GOT3 (cell line): ENCODE results near the gene AP3S2.
"Not testable (repeated sequence)": the region's sequence is repeated elsewhere in the genome, so short reads cannot be mapped to it uniquely, and the experiment has no call there.

Experiments
- DNase-seq: peaks from one replicate; lab custom pipeline; 2025; ENCODE audit warnings: mixed read lengths; lab: John Stamatoyannopoulos, UW

Gene AP3S2

DNA sequence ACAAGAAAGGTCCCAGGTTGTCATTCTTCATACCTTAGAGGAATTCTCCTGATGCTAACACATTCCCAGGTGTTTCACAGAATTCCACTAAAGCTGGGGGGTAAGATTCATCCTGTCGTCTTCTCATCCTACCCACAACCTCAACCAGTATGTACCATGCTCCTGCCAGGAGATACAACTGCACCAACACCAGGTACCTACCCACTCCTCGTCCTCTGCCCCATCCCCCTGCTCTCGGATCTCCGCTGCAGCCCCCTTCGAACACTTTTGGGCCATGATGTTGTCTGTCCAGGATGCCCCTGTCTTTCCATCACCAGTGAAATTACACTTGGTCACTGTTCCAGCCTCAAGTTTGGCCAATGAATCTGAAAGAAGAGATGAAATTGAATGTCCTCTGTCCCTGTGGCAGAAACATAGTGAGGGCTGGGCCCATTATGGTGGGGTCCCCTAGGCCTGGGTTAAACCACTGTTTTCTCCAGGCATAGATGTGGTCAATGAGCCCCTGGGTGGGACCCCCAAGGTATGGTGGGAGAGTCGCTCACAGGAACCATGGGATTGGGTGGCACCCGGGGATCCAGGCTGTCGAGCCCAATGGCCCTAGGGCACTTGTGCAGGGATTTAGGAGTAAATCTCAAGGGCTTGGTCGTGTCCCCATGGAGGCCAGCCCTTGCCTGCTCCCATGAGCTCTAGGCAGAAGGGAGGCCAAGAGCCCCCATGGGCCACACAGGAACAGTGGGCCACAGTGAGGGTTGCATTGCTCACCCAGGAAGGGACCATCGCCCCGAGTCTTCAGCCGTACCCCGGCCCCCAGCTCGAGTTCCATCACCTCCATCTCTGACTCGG is 9.4 kb upstream of the AP3S2 start:
- no peak for DNase-seq

GRCh38 chr15:89900849-89901248 is 7.1 kb upstream of the AP3S2 start:
- no peak for DNase-seq

DNA sequence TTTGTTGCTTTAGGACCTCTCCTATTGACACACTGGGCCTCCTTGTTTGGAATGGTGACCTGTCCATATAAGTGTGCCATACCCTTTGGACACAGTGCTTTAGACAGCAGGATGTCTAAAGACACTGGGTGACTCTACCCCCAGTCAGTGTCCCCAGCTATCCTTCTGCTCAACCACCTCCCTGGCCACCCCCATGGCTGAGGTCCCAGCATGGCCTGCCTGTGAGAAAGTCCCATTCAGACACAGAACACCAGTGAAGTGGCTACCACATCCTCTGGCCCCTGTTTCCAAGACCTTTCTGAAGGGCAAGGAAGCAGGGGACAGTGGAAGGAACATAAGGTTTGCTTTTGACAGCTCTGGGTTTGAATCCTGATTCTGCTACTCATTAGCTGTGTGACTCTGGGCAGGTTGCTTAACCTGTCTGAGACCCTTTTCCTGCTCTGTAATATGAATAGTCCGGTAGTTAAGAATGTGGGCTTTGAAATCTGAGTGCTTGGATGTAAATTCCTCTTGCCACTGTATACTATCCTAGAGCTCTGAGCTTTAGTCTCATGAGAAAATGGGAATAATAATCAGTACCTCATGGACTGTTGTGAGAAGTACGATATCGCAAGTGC is 6.3 kb upstream of the AP3S2 start:
- no peak for DNase-seq

DNA sequence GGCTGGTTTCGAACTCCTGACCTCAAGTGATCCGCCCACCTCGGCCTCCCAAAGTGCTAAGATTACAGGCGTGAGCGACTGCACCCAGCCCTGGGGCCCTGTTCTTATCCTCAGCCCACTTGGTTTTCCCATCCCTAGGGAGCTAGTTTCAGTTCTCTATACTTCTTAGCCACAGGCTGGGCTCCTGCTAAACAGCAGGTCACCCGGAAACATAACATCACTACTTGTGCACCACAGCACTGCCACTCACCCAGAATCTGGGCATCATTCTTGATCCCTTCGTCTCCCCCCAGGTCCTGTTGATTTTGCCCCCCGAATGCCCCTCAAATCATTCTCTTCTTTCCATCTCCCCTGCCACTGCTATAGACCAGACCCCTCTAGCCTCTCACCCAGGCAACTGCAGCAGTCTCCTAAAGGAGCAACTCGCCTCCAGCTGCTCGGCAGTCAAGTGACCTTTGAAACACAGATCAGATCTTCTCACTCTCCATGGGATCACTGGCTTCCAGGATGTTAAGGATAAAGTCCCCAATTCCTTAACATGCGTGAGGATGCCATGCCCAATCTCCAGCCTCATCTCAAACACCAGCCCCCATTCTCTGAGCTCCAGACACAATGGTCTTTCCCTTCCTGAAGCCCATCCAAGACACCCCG is 5.6 kb upstream of the AP3S2 start:
- no peak for DNase-seq

GRCh38 chr15:89898614-89899294 is 5.0 kb upstream of the AP3S2 start:
- DNase-seq, result no peak

- no peak for DNase-seq
Observed at GRCh38 chr15:89898146-89898545, 4.4 kb upstream of the AP3S2 start.

DNA sequence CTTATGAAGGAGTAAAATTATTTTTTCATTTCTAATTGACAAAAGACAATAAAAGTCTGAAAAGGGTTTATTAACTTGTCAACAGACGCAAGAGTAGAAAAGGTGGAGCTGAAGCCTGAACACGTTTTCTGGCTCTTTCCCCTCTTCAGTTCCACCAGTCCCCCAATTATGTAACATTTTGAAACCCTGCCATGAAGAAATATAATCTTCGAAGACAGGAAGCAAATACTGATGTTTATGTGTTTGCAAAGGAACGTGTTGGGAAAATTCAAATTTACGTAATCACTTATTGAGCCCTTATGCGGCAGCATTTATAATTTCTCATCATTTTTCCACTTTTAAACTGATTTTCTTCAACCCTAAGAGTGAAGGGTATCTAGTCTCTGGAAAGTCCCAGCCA is 767 bp downstream of the AP3S2 start:
- no peak for DNase-seq

GRCh38 chr15:89888214-89888804 is 5.5 kb downstream of the AP3S2 start:
- DNase-seq, result no peak

- DNase-seq, result no peak
Observed at GRCh38 chr15:89885611-89886010, 8.2 kb downstream of the AP3S2 start.

DNA sequence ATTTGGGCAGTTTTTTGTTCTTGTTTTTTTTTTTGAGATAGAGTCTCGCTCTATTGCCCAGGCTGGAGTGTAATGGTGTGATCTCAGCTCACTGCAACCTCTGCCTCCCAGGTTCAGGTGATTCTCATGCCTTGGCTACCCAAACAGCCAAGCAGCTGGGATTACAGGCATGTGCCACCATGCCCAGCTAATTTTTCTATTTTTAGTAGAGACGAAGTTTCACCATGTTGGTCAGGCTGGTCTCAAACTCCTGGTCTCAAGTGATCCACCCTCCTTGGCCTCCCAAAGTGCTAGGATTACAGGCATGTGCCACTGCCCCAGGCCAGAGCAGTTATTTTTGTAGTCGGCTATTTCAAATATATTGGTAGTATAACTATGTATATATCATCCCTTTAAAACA is 8.6 kb downstream of the AP3S2 start:
- DNase-seq, result not testable (repeated sequence)

DNA sequence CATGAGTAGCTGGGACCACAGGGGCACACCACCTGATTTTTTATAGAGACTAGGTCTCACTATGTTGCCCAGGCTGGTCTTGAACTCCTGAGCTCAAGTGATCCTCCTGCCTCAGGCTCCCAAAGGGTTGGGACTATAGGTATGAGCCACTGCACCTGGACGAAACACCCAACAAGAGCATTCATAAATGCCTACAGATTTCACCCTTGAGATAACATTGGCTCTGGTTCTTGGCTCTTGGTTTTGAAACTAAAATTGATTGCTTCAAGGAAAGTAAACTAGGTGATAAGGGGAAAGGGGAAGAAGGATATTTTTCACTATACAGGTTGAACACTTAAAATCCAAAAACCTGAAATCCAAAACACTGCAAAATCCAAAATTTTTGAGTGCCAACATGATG is 10.3 kb downstream of the AP3S2 start:
- no peak for DNase-seq

DNA sequence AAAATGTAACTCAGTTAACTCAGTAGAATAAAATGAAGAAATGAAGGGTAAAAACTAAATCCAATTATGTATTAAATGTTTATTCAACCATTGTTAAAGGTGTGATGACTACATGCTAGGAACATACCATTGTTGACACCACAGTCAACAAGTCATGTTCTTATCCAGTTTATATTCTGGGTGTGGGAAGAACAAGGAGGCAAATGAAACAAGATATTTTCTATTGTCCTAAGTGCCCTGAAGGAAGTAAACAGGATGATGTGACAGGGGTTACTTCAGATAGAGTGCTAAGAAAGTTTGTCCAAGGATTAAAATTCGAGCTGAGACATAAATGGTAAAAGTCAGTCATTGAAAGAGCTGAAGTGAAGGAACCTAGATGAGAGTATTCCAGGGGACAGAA is 13.1 kb downstream of the AP3S2 start:
- DNase-seq, result no peak

GRCh38 chr15:89878323-89878722 is 15.5 kb downstream of the AP3S2 start:
- no peak for DNase-seq

DNA sequence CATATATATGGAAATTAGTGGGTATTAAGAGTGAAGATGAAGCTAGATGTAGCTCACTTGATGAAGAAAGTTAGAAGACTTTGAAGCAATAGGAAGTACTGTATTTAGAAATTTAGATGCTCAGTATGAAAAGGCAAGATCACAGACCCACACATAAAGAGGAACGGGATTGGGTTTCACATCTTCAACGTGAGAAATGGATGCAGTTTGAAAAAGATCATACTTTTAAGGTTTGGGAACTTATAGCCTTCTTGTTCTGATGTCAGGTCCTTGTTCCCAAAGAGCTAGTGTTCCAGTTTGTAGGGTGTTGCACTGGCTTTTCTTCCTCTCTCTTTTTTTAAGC is 16.7 kb downstream of the AP3S2 start:
- no peak for DNase-seq

DNA sequence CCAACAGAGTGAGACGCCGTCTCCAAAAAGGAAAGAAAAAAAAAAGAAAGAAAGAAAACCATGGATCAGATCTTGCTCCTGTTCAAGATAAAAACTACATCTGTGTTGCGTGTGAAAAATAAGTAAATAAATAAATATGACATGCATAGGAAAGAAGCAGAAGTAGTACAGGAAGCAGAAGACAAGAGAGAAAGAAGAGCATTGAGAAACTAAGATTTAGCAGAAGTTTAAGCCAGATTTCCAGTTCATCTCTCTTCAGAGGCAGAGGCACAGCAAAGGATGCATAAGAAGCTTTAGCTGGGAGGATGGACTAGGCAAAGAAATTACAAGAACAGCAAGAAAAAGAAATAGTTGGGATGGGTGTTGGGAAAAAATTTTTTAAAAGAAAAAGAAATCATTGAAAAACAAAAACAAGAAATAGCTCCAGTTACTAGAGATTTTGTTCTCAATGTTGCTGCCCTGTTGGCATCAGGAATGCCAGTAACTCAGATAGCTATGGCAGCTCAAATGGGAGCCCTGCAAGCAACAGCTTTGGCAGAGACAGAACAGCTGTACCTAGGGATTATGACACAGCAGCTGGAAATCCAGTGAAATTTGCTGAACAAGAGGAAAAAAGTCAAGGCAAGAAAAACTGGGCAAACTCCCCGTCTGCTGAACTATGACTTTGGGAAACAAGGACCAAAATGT is 17.3 kb downstream of the AP3S2 start:
- no peak for DNase-seq

- no peak for DNase-seq
Observed at GRCh38 chr15:89875741-89876140, 18.1 kb downstream of the AP3S2 start.

- DNase-seq, result peak; percentile 14
Observed at GRCh38 chr15:89874926-89875564, 18.7 kb downstream of the AP3S2 start.

- no peak for DNase-seq
Observed at GRCh38 chr15:89870688-89871288, 23.0 kb downstream of the AP3S2 start.

GRCh38 chr15:89870006-89870405 is 23.8 kb downstream of the AP3S2 start:
- no peak for DNase-seq

GRCh38 chr15:89869490-89869889 is 24.3 kb downstream of the AP3S2 start:
- DNase-seq, result not testable (repeated sequence)
